HG03097 (cell line): Measurements from ENCODE around the gene FAM25G.

ENCODE experiments used
- ATAC-seq: cut with Tn5 transposase; IDR thresholded peaks from one replicate; pipeline ENCODE4 v1.9.1; 2021; ENCODE audit not compliant: unreplicated experiment, low FRiP score

Gene FAM25G

DNA sequence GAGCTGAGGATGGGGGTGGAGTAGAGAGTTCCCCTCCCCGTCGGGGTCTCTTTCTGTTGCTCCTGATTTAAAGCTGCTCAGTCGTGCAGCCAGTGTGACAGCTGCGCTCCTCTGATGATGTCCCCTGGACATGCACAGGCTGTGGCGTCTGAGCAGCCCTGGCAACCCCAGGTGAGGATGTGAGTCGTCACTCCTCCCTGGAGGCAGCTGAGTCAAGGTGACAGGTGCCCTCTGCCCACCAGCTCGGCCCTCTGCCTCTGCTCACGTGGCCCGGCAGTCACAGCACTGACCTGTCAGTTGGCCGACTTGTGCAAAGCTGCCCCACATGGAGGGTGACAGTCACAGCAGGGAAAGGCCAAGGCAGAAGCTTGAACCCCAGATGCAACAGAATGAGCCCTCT, 41.5 kb downstream of the FAM25G start:
- no peak for ATAC-seq

DNA sequence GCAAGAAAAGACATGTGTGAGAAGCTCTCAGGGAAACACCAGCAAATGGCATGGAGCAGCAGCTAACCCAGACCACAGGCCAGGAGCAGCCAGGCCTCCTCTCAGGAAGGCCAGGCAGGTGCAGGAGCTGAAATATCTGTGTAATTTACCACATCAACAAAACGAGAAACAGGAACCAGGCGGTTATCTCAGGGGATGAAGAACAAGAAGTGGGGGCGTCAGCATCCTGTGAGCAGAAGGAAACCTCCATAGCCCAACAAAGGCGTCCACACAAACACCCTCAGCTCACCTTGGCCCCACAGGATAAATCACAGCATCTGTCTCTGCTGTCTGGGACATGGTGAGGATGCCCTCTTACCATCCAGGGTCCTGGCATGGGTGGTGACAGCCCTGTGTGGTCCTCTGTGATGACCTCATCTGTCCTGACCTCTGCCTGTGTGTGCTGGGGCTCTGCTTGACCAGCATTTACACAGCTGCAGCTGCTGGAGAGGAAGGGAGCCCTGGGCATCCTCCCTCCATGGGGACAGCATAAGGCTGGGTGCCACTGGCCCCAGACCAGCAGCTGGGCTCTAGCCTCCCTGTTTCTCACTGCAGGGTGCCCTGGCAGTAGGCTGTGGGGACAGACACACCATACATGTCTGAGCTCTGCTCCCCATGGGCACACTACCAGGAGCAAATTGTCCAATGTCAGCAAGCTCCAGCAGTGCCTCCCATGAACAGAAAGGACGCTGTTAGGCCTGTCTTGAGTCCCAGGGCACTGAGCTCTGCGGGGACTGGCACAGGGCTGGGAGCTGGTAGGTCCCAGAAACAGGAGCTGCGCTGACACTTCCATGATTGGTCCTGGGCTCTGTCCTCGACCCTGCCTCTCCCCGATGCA, 42.2 kb downstream of the FAM25G start:
- no peak for ATAC-seq

DNA sequence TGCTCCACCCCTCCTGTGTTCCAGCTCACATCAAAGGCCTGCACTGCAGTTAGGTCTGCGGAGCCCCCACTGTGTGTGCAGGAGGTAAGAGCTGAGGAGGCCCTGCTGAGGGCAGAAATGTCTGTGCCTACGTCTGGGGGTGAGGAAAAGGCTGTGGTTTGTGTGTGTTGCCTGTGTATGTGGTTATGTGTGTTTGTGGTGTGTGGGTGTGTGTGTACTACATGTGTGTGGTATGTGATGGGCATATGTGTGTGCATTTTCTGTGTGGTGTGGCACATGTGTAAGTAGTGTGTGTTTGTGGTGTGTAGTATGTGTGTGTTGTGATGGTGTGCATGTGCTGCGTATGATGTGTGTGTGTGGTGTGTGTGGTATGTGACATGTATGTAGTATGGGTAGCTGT, 43.8 kb downstream of the FAM25G start:
- ATAC-seq: no peak

GRCh38 chr10:47447209-47447608, 44.3 kb downstream of the FAM25G start:
- no peak for ATAC-seq

DNA sequence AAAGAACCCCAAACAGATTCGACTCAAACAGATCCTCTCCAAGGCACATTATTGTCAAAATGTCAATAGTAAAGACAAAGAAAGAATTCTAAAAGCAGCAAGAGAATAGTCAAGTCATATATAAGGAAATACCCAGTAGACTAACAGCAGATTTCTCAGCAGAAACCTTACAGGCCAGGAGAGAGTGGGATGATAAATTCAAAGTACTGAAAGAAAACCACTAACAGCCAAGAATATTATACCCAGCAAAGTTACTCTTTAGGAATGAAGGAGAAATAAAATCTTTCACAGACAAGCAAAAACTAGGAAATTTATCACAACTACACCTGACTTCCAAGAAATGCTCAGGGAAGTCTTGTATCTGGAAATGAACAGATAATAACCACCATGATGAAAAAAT, 45.8 kb downstream of the FAM25G start:
- ATAC-seq: no peak

DNA sequence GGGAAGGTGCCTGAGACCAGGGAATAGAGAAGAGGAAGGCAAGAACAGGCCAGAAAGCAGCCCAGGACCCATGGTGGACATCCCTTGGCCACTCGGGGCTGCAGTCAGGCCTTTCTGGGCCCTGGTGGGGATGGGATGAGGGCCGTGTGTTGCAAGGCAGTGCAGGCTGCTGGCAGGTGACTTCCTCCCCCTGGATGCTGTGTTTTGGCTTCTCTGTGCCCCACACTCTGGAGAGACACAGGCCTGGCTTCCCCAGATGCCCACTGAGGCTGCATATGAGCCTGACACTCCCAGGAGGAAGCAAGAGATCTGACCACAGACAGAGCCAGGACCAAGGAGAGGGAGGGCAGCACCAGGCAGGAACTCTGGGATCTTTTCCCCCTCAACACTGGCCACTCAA, 47.5 kb downstream of the FAM25G start:
- no peak for ATAC-seq

DNA sequence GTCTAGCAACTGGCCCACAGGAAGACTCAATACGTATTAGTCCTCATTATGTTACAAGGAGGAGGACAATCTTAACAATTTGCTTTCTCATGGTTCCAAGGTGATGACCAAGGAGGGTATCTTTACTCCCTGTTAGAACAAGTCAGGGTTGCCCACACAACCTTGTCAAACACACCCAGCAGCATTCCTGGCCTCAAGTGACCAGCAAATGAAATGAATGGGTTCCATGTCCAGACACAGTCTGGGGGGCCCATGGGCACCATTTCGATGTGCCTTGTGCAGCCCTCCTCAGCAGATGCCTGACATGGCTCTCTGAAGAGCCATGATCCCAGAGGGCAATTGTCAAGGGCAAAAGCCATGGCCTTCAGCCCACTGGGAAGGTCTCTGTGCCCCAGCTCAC, 48.4 kb downstream of the FAM25G start:
- no peak for ATAC-seq

DNA sequence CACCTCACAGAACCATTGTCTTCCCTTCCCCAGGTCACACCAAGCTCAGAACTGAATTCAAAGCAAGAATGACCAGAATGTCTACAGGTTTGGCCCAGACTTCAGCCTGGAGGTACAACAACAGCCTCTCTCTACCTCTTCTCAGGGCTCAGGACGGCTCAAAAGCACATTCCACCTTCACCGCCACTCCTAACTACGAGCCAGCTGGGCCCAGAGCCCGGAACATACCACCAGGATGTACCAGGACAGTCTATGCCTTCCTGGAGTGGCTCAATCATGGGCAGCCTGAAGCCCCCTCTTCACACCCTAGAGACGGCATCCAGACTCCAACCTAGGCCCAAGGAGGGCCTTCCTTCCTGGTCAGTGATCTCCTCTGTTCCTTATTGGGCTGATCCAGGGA, 49.1 kb downstream of the FAM25G start:
- ATAC-seq: no peak

GRCh38 chr10:47441938-47442337, 49.6 kb downstream of the FAM25G start:
- no peak for ATAC-seq

DNA sequence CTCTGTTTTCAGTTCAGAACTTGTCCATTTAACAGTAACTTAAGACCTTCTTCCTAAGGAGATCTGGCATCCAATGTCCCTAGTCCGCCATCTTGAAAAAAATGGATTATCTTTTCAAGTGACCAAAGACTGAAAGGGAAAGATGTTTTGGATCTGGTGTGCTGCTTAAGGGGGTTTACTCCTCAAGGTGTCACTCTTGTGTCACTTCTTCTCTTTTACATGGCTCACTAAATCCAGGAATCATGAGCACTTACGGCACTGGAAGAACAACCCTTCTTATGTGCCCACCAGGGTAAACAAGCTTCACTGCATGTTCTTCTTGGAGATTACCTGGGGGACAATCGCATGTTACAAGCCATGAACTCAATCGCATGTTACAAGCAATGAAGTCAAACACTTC, 51.3 kb downstream of the FAM25G start:
- ATAC-seq: no peak

GRCh38 chr10:47438857-47439474, 52.5 kb downstream of the FAM25G start:
- no peak for ATAC-seq
